Stimulated activated CD8-positive, alpha-beta memory T cell treated with anti-CD3 and anti-CD28 coated beads, Interleukin-15, amount 100 ng/mL, for 48 hours (primary cell): ENCODE measurements around the gene CEBPA.
"Not testable (repeated sequence)": the region's sequence is repeated elsewhere in the genome, so short reads cannot be mapped to it uniquely, and the experiment has no call there.

Source experiments
- DNase-seq, 2 donors: peaks; one replicate each; pipeline ENCODE4 v3.0.0-alpha.2; 2020; ENCODE audit warnings: low read depth in 2 of 2

The CEBPA gene

GRCh38 chr19:33324628-33325027 is 22.3 kb upstream of the CEBPA start:
- DNase-seq = no peak

- DNase-seq = no peak
Observed at GRCh38 chr19:33323093-33323820, 20.9 kb upstream of the CEBPA start.

GRCh38 chr19:33320636-33321035 is 18.3 kb upstream of the CEBPA start:
- no peak for DNase-seq

- DNase-seq = not testable (repeated sequence)
Observed at GRCh38 chr19:33317991-33318390, 15.7 kb upstream of the CEBPA start.

- DNase-seq = no peak
Observed at GRCh38 chr19:33317517-33317916, 15.2 kb upstream of the CEBPA start.

- no peak for DNase-seq
Observed at GRCh38 chr19:33316541-33317264, 14.4 kb upstream of the CEBPA start.

- not testable (repeated sequence) for DNase-seq
Observed at GRCh38 chr19:33312808-33313207, 10.5 kb upstream of the CEBPA start.

GRCh38 chr19:33312065-33312464 is 9.7 kb upstream of the CEBPA start:
- no peak for DNase-seq

GRCh38 chr19:33311326-33311682 is 9.0 kb upstream of the CEBPA start:
- no peak for DNase-seq

GRCh38 chr19:33310606-33311325 is 8.4 kb upstream of the CEBPA start:
- DNase-seq = no peak

- no peak for DNase-seq
Observed at GRCh38 chr19:33309826-33310225, 7.5 kb upstream of the CEBPA start.

- DNase-seq = no peak
Observed at GRCh38 chr19:33306853-33307792, 4.8 kb upstream of the CEBPA start.

GRCh38 chr19:33306191-33306590 is 3.9 kb upstream of the CEBPA start:
- no peak for DNase-seq

- no peak for DNase-seq
Observed at GRCh38 chr19:33304760-33305647, 2.7 kb upstream of the CEBPA start.

- DNase-seq = no peak
Observed at GRCh38 chr19:33304371-33304759, 2.0 kb upstream of the CEBPA start.

GRCh38 chr19:33303791-33304345 is 1.5 kb upstream of the CEBPA start:
- no peak for DNase-seq

- DNase-seq = no peak
Observed at GRCh38 chr19:33302974-33303790, 848 bp upstream of the CEBPA start.

- no peak for DNase-seq
Observed at GRCh38 chr19:33301900-33302174, 497 bp downstream of the CEBPA start.

- DNase-seq = no peak
Observed at GRCh38 chr19:33301144-33301899, 1.0 kb downstream of the CEBPA start.
